ENCODE measurements around the gene MYO3A.

MYO3A gene

DNA sequence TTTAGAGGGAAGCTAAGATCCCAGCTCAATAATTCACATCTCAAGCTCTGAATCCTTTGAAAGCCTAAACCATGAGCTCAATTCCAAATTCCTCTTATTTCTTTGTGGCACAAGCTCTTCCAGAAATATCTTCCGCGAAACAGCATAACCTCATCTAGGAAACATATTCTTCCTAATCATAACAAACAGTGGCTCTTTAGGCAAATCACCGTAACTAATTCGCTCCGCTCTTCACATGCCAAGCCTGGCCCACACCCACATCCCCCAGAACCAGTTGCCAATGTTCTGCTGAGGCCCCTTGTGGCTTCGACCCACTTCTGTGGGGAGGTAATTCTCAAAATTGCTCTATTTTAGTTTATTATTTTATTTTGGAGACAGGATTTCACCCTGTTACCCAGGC, 301.7 kb downstream of the MYO3A start:
- no peak overlapping the region for H2AFZ ChIP-seq (ENCODE audit: low read length)
- no peaks in the 10 kb centered on the region for H3K4me1 ChIP-seq (ENCODE audit: insufficient read depth, low read length, severe bottlenecking)
- H3K36me3 ChIP-seq (ENCODE audit: insufficient read depth, low read length) = no peaks in the 10 kb centered on the region
- no peak overlapping the region for H3K4me3 ChIP-seq (ENCODE audit: low read depth, low read length, poor library complexity, severe bottlenecking)
- H3K79me2 ChIP-seq (ENCODE audit: insufficient read depth, low read length) = no peaks in the 10 kb centered on the region
- TF ChIP-seq, protein P1, sequence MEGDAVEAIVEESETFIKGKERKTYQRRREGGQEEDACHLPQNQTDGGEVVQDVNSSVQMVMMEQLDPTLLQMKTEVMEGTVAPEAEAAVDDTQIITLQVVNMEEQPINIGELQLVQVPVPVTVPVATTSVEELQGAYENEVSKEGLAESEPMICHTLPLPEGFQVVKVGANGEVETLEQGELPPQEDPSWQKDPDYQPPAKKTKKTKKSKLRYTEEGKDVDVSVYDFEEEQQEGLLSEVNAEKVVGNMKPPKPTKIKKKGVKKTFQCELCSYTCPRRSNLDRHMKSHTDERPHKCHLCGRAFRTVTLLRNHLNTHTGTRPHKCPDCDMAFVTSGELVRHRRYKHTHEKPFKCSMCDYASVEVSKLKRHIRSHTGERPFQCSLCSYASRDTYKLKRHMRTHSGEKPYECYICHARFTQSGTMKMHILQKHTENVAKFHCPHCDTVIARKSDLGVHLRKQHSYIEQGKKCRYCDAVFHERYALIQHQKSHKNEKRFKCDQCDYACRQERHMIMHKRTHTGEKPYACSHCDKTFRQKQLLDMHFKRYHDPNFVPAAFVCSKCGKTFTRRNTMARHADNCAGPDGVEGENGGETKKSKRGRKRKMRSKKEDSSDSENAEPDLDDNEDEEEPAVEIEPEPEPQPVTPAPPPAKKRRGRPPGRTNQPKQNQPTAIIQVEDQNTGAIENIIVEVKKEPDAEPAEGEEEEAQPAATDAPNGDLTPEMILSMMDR (IDR thresholded peaks at IDR 0.05; ENCODE audit: low read length) = no peak
- TF ChIP-seq EZH2 (IDR thresholded peaks at IDR 0.05; ENCODE audit: borderline replicate concordance, low read length) = no peak
- H3K27ac ChIP-seq (ENCODE audit: low read depth, low read length, poor library complexity, severe bottlenecking) = no peak overlapping the region
- no peaks in the 10 kb centered on the region for H3K9me3 ChIP-seq (ENCODE audit: low read length)
- no peaks in the 10 kb centered on the region for H3F3A ChIP-seq (ENCODE audit: insufficient read depth, low read length)
- no peaks in the 10 kb centered on the region for H4K20me1 ChIP-seq (ENCODE audit: insufficient read depth, low read length)
- H3K27me3 ChIP-seq (ENCODE audit: insufficient read depth, low read length) = peaks cover 4% of the 10 kb centered on the region; the same call in 1 of the 2 replicates
- no peaks in the 10 kb centered on the region for H3K9me2 ChIP-seq (ENCODE audit: low read depth, low read length)
- H3K9ac ChIP-seq (ENCODE audit: low read length) = no peak overlapping the region
- H3K4me2 ChIP-seq (ENCODE audit: low read length) = no peak overlapping the region

DNA sequence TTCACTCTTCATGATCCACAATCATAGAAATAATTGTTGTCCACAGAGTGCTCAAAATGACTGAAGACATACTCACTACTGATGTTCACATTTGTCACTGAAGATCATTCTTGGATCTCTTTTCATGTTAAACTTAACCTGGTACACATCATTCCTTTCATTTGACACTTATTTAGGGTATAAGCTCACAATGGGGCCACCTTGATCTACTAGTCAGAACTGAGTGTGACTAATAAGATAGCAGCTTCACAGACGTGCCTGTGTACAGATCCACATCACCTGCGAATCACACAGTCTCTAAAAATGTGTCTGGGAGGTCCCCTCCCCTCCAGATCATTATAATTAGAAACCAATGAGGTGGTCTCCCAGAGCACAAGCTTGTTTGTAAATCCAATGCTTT, 304.3 kb downstream of the MYO3A start:
- Histone ChIP-seq H3K9me2 (ENCODE audit: low read depth, low read length) (no peaks in the 10 kb centered on the region), H3K9me3 (ENCODE audit: low read length) (no peaks in the 10 kb centered on the region), H3K27me3 (ENCODE audit: insufficient read depth, low read length) (no peaks in the 10 kb centered on the region), H3K4me3 (ENCODE audit: low read depth, low read length, poor library complexity, severe bottlenecking) (no peak overlapping the region), H3K9ac (ENCODE audit: low read length) (no peak overlapping the region), H3K79me2 (ENCODE audit: insufficient read depth, low read length) (no peaks in the 10 kb centered on the region), H4K20me1 (ENCODE audit: insufficient read depth, low read length) (no peaks in the 10 kb centered on the region), H2AFZ (ENCODE audit: low read length) (no peak overlapping the region), H3K36me3 (ENCODE audit: insufficient read depth, low read length) (no peaks in the 10 kb centered on the region), H3K4me1 (ENCODE audit: insufficient read depth, low read length, severe bottlenecking) (no peaks in the 10 kb centered on the region), H3K27ac (ENCODE audit: low read depth, low read length, poor library complexity, severe bottlenecking) (no peak overlapping the region), H3F3A (ENCODE audit: insufficient read depth, low read length) (no peaks in the 10 kb centered on the region), H3K4me2 (ENCODE audit: low read length) (no peak overlapping the region)
- TF ChIP-seq EZH2 (IDR thresholded peaks at IDR 0.05; ENCODE audit: borderline replicate concordance, low read length) = no peak
- TF ChIP-seq, protein P1 (IDR thresholded peaks at IDR 0.05; ENCODE audit: low read length) = no peak

DNA sequence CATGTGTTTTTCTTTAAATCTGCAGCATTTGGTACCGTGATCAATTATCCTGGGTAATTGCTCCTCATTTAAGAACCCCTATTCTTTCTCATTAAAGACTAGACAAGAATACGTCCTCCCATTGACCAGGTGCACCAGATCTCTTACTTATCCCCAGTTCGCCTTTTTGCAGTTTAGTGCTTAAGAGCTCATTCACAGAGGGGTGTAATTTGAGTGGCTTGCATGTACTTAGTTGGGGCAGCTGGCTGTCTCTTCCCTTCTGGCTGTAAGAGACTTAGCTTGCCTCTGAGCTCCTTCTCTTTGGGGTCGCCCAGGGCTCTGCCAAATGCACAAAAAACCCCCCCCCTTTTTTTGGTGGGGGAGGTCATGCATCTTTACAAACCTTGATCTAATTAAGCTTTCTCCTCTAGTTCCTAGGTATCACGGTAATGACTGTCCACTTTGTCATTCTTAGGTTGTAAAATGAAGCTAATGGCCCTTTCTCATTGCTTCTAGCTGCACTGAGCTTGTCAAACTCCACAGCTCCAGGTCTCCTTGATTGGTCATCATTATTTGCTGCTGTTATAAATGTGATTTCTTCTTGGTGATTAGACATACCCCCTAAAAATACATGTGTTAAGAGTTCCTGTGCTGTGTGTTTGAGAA, 308.8 kb downstream of the MYO3A start:
- Histone ChIP-seq H3K27ac (ENCODE audit: low read depth, low read length, poor library complexity, severe bottlenecking) (no peak overlapping the region), H3K9me3 (ENCODE audit: low read length) (no peaks in the 10 kb centered on the region), H3K4me2 (ENCODE audit: low read length) (no peak overlapping the region), H3K9ac (ENCODE audit: low read length) (no peak overlapping the region), H3F3A (ENCODE audit: insufficient read depth, low read length) (no peaks in the 10 kb centered on the region), H3K4me3 (ENCODE audit: low read depth, low read length, poor library complexity, severe bottlenecking) (no peak overlapping the region), H2AFZ (ENCODE audit: low read length) (no peak overlapping the region), H3K36me3 (ENCODE audit: insufficient read depth, low read length) (no peaks in the 10 kb centered on the region), H4K20me1 (ENCODE audit: insufficient read depth, low read length) (no peaks in the 10 kb centered on the region), H3K79me2 (ENCODE audit: insufficient read depth, low read length) (no peaks in the 10 kb centered on the region), H3K27me3 (ENCODE audit: insufficient read depth, low read length) (no peaks in the 10 kb centered on the region), H3K4me1 (ENCODE audit: insufficient read depth, low read length, severe bottlenecking) (no peaks in the 10 kb centered on the region), H3K9me2 (ENCODE audit: low read depth, low read length) (no peaks in the 10 kb centered on the region)
- no peak for TF ChIP-seq EZH2 (IDR thresholded peaks at IDR 0.05; ENCODE audit: borderline replicate concordance, low read length)
- TF ChIP-seq, protein P1 (IDR thresholded peaks at IDR 0.05; ENCODE audit: low read length) = no peak
